ENCODE results near the gene DOCK4. TPM values are rescaled to one million over a fixed set of nuclear protein-coding genes. Genes with fewer than 3 reads are reported as not detected.

Gene DOCK4
- total RNA-seq, 1 donor from 2014 or later, result 32.2 TPM

DNA sequence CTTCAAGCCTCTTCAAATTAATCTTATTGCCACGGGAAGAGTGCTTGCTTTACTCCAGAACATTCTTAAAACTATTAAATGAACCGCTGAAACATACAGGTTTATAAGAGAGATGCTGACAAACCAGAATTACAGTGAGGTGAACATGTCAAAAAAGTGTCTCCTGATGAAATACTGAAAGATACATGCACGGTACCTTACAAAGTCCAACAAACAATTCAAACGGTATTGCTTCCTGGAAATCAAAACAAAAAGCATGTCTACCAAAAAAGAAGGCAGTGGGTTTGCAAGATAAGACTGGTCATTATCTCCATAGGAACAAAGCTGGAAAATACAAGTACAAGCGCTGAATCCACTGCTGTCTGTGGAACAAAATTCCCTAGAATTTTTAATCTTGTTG lies 174.5 kb downstream of the DOCK4 start:
- Mint-ChIP-seq H3K9me3 (ENCODE audit: unreplicated experiment) (no peaks in the 10 kb centered on the region), H3K4me1 (ENCODE audit: low read depth, unreplicated experiment) (no peaks in the 10 kb centered on the region), H3K27me3 (ENCODE audit: low read depth, unreplicated experiment) (no peaks in the 10 kb centered on the region), H3K4me3 (ENCODE audit: unreplicated experiment) (no peak overlapping the region), H3K27ac (ENCODE audit: unreplicated experiment) (no peak overlapping the region), H3K36me3 (ENCODE audit: low read depth, unreplicated experiment) (no peaks in the 10 kb centered on the region)
- Histone ChIP-seq H3K79me2 (ENCODE audit: insufficient read depth, low read length) (no peaks in the 10 kb centered on the region), H3K9me3 (ENCODE audit: insufficient read depth, low read depth, low read length) (no peaks in the 10 kb centered on the region), H2AFZ (ENCODE audit: low read depth, low read length) (no peak overlapping the region), H3K4me3 (ENCODE audit: insufficient read depth, low read depth, low read length) (no peak overlapping the region), H3K27me3 (ENCODE audit: insufficient read depth, low read length) (no peaks in the 10 kb centered on the region), H3K36me3 (ENCODE audit: insufficient read depth, low read length) (no peaks in the 10 kb centered on the region), H3K9ac (ENCODE audit: low read length) (no peak overlapping the region), H4K20me1 (ENCODE audit: insufficient read depth, low read length) (no peaks in the 10 kb centered on the region), H3K4me1 (ENCODE audit: insufficient read depth, low read length) (no peaks in the 10 kb centered on the region), H3K27ac (ENCODE audit: low read depth, low read length) (no peak overlapping the region), H3K4me2 (ENCODE audit: low read length) (no peak overlapping the region)
- FAIRE-seq (no peak), DNase-seq (ENCODE audit: low read depth) (no peak)
- TF ChIP-seq EZH2 (IDR thresholded peaks at IDR 0.05; ENCODE audit: insufficient read depth, low read length), result no peak
- TF ChIP-seq, protein P1, sequence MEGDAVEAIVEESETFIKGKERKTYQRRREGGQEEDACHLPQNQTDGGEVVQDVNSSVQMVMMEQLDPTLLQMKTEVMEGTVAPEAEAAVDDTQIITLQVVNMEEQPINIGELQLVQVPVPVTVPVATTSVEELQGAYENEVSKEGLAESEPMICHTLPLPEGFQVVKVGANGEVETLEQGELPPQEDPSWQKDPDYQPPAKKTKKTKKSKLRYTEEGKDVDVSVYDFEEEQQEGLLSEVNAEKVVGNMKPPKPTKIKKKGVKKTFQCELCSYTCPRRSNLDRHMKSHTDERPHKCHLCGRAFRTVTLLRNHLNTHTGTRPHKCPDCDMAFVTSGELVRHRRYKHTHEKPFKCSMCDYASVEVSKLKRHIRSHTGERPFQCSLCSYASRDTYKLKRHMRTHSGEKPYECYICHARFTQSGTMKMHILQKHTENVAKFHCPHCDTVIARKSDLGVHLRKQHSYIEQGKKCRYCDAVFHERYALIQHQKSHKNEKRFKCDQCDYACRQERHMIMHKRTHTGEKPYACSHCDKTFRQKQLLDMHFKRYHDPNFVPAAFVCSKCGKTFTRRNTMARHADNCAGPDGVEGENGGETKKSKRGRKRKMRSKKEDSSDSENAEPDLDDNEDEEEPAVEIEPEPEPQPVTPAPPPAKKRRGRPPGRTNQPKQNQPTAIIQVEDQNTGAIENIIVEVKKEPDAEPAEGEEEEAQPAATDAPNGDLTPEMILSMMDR (IDR thresholded peaks at IDR 0.05; ENCODE audit: insufficient read depth, low read depth, low read length), result no peak

DNA sequence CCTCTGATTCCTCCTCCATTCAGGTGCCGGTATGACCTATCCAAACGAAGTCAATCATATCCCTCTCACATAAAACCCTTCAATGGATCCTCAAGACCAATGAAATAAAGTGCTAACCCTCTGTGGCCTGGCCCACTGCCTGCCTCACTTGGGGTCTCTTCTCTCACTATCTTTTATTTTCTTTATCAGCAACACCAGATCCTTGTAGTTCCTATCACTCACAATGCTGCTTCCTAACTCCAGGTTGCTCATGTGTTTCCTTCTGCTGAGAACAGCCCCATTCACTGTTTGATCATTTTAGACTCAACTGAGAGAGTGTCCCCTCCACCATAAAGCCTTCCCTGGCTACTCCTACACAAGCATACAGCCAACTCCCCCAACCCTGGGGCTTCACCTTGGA lies 180.6 kb downstream of the DOCK4 start:
- Mint-ChIP-seq H3K4me1 (ENCODE audit: low read depth, unreplicated experiment) (no peaks in the 10 kb centered on the region), H3K27me3 (ENCODE audit: low read depth, unreplicated experiment) (no peaks in the 10 kb centered on the region), H3K27ac (ENCODE audit: unreplicated experiment) (no peak overlapping the region), H3K4me3 (ENCODE audit: unreplicated experiment) (no peak overlapping the region), H3K36me3 (ENCODE audit: low read depth, unreplicated experiment) (no peaks in the 10 kb centered on the region), H3K9me3 (ENCODE audit: unreplicated experiment) (no peaks in the 10 kb centered on the region)
- Histone ChIP-seq H3K4me1 (ENCODE audit: insufficient read depth, low read length) (no peaks in the 10 kb centered on the region), H3K27me3 (ENCODE audit: insufficient read depth, low read length) (no peaks in the 10 kb centered on the region), H3K4me3 (ENCODE audit: insufficient read depth, low read depth, low read length) (no peak overlapping the region), H3K36me3 (ENCODE audit: insufficient read depth, low read length) (no peaks in the 10 kb centered on the region), H3K79me2 (ENCODE audit: insufficient read depth, low read length) (no peaks in the 10 kb centered on the region), H2AFZ (ENCODE audit: low read depth, low read length) (no peak overlapping the region), H3K9me3 (ENCODE audit: insufficient read depth, low read depth, low read length) (no peaks in the 10 kb centered on the region), H3K4me2 (ENCODE audit: low read length) (no peak overlapping the region), H4K20me1 (ENCODE audit: insufficient read depth, low read length) (no peaks in the 10 kb centered on the region), H3K27ac (ENCODE audit: low read depth, low read length) (no peak overlapping the region), H3K9ac (ENCODE audit: low read length) (no peak overlapping the region)
- DNase-seq (ENCODE audit: low read depth) (no peak), FAIRE-seq (no peak)
- TF ChIP-seq, protein P1 (IDR thresholded peaks at IDR 0.05; ENCODE audit: insufficient read depth, low read depth, low read length), result no peak
- no peak for TF ChIP-seq EZH2 (IDR thresholded peaks at IDR 0.05; ENCODE audit: insufficient read depth, low read length)

DNA sequence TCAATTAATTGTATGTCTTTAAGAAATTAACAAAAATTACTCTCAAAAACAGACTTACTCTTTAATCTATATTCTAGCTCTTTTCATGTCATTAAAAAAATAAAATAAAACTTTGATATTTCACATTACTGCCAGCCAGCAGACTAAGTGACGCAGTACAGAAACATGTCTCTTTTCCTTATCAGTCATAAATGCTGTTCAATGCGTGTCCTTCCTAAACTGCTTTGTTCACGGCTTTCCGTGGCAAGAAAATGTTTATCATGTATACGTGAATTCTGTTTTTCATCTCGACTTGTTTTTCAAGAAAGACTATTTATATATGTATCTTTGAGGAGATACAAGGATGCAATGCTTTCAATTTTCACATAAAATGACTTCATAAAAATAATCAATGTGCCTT lies 182.4 kb downstream of the DOCK4 start:
- no peaks in the 10 kb centered on the region for H3K36me3 Mint-ChIP-seq (ENCODE audit: low read depth, unreplicated experiment)
- no peaks in the 10 kb centered on the region for H3K27me3 Mint-ChIP-seq (ENCODE audit: low read depth, unreplicated experiment)
- no peak overlapping the region for H3K4me3 Mint-ChIP-seq (ENCODE audit: unreplicated experiment)
- H3K79me2 ChIP-seq (ENCODE audit: insufficient read depth, low read length), result no peaks in the 10 kb centered on the region
- no peaks in the 10 kb centered on the region for H3K4me1 Mint-ChIP-seq (ENCODE audit: low read depth, unreplicated experiment)
- no peak overlapping the region for H3K27ac ChIP-seq (ENCODE audit: low read depth, low read length)
- H3K9me3 ChIP-seq (ENCODE audit: insufficient read depth, low read depth, low read length), result no peaks in the 10 kb centered on the region
- H3K27me3 ChIP-seq (ENCODE audit: insufficient read depth, low read length), result no peaks in the 10 kb centered on the region
- H3K9me3 Mint-ChIP-seq (ENCODE audit: unreplicated experiment), result no peaks in the 10 kb centered on the region
- FAIRE-seq, result no peak
- no peak overlapping the region for H3K4me2 ChIP-seq (ENCODE audit: low read length)
- H2AFZ ChIP-seq (ENCODE audit: low read depth, low read length), result no peak overlapping the region
- TF ChIP-seq EZH2 (IDR thresholded peaks at IDR 0.05; ENCODE audit: insufficient read depth, low read length), result no peak
- TF ChIP-seq, protein P1 (IDR thresholded peaks at IDR 0.05; ENCODE audit: insufficient read depth, low read depth, low read length), result no peak
- no peak overlapping the region for H3K9ac ChIP-seq (ENCODE audit: low read length)
- H3K4me3 ChIP-seq (ENCODE audit: insufficient read depth, low read depth, low read length), result no peak overlapping the region
- H3K27ac Mint-ChIP-seq (ENCODE audit: unreplicated experiment), result no peak overlapping the region
- DNase-seq (ENCODE audit: low read depth), result no peak
- H3K4me1 ChIP-seq (ENCODE audit: insufficient read depth, low read length), result no peaks in the 10 kb centered on the region
- H4K20me1 ChIP-seq (ENCODE audit: insufficient read depth, low read length), result no peaks in the 10 kb centered on the region
- H3K36me3 ChIP-seq (ENCODE audit: insufficient read depth, low read length), result no peaks in the 10 kb centered on the region
